22Rv1 (cell line): ENCODE results near the gene PPP1R7.

Experiments used
- ZFX ChIP-seq: fragments of 450-650 bp; IDR thresholded peaks from 2 replicates; pipeline ENCODE4 v1.6.1; 2017; ENCODE audit warnings: antibody characterized with exemption, borderline replicate concordance
- TF ChIP-seq, protein P1 (sequence below): fragments of 450-650 bp; IDR thresholded peaks from 2 replicates; pipeline ENCODE4 v1.5.1; 2017; ENCODE audit warnings: mild to moderate bottlenecking

GRCh38 chr2:241187918-241188234, 37.6 kb downstream of the PPP1R7 start:
- TF ChIP-seq, protein P1, sequence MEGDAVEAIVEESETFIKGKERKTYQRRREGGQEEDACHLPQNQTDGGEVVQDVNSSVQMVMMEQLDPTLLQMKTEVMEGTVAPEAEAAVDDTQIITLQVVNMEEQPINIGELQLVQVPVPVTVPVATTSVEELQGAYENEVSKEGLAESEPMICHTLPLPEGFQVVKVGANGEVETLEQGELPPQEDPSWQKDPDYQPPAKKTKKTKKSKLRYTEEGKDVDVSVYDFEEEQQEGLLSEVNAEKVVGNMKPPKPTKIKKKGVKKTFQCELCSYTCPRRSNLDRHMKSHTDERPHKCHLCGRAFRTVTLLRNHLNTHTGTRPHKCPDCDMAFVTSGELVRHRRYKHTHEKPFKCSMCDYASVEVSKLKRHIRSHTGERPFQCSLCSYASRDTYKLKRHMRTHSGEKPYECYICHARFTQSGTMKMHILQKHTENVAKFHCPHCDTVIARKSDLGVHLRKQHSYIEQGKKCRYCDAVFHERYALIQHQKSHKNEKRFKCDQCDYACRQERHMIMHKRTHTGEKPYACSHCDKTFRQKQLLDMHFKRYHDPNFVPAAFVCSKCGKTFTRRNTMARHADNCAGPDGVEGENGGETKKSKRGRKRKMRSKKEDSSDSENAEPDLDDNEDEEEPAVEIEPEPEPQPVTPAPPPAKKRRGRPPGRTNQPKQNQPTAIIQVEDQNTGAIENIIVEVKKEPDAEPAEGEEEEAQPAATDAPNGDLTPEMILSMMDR = no peak
- TF ChIP-seq ZFX = no peak
